HepG2 (cell line): ENCODE results near the gene CTF1. TPM values are rescaled to one million over a fixed set of nuclear protein-coding genes. Genes with fewer than 3 reads are reported as not detected.

Experiments used
- AKAP8 ChIP-seq: sonication (generic); formaldehyde crosslinking; IDR thresholded peaks from 2 replicates; pipeline ENCODE4 v1.5.1; 2020; ENCODE audit warnings: mild to moderate bottlenecking, missing genetic modification reagents
- DR1 ChIP-seq: sonication (generic); formaldehyde crosslinking; IDR thresholded peaks from 2 replicates; pipeline ENCODE4 v1.8.0; 2021; ENCODE audit warnings: mild to moderate bottlenecking, missing genetic modification reagents, inconsistent platforms
- MTF1 ChIP-seq: sonication (generic); formaldehyde crosslinking; IDR thresholded peaks from 2 replicates; pipeline ENCODE4 v1.5.0; 2020; ENCODE audit warnings: missing genetic modification reagents
- NBN ChIP-seq: fragments of 450-650 bp; conservative IDR thresholded peaks from 2 replicates; pipeline ENCODE4 v1.6.1; 2017
- NFE2L1 ChIP-seq: sonication (generic); formaldehyde crosslinking; IDR thresholded peaks from 2 replicates; pipeline ENCODE4 v1.4.0; 2020; ENCODE audit warnings: missing genetic modification reagents, mild to moderate bottlenecking, borderline replicate concordance
- PITX1 ChIP-seq: sonication (generic); formaldehyde crosslinking; IDR thresholded peaks from 2 replicates; pipeline ENCODE4 v1.5.1; 2020; ENCODE audit warnings: mild to moderate bottlenecking, missing genetic modification reagents
- POLR2A ChIP-seq, 2 experiments: IDR thresholded peaks; 2 replicates each; pipeline ENCODE4 v1.6.1; 2011; ENCODE audit warnings: low read depth in 2 of 2, low read length in 2 of 2, mild to moderate bottlenecking in 1 of 2, moderate library complexity in 1 of 2; ENCODE audit not compliant: insufficient read depth in 1 of 2
- STAG1 ChIP-seq: sonication (generic); formaldehyde crosslinking; IDR thresholded peaks from 2 replicates; pipeline ENCODE4 v1.4.0; 2020; ENCODE audit warnings: missing genetic modification reagents
- TAF15 ChIP-seq: fragments of 200-400 bp; formaldehyde crosslinking; IDR thresholded peaks from one replicate; pipeline ENCODE4 v1.6.1; 2018; ENCODE audit warnings: mild to moderate bottlenecking, low read depth, low read length; ENCODE audit not compliant: poor library complexity, severe bottlenecking
- TBP ChIP-seq: sonication (generic); formaldehyde crosslinking; IDR thresholded peaks from 2 replicates; pipeline ENCODE4 v1.5.0; 2020; ENCODE audit warnings: missing genetic modification reagents
- ZFP36L2 ChIP-seq: sonication (generic); formaldehyde crosslinking; IDR thresholded peaks from 2 replicates; pipeline ENCODE4 v1.4.0; 2020; ENCODE audit warnings: missing genetic modification reagents
- ZNF143 ChIP-seq: sonication (generic); formaldehyde crosslinking; IDR thresholded peaks from 2 replicates; pipeline ENCODE4 v1.4.0; 2020; ENCODE audit warnings: missing genetic modification reagents
- ZNF235 ChIP-seq: sonication (generic); formaldehyde crosslinking; IDR thresholded peaks from 2 replicates; pipeline ENCODE4 v1.8.1; 2023; ENCODE audit warnings: mild to moderate bottlenecking, missing genetic modification reagents, borderline replicate concordance
- ZNF256 ChIP-seq: sonication (generic); formaldehyde crosslinking; conservative IDR thresholded peaks from 2 replicates; pipeline ENCODE4 v1.4.0; 2020; ENCODE audit warnings: missing genetic modification reagents
- ZNF660 ChIP-seq: sonication (generic); formaldehyde crosslinking; IDR thresholded peaks from 2 replicates; pipeline ENCODE4 v1.5.1; 2020; ENCODE audit warnings: mild to moderate bottlenecking, low read depth, missing genetic modification reagents, borderline replicate concordance
- polyA plus RNA-seq, 8 experiments: library from polyadenylated mRNA; depleted of rRNA in 3 of 8; stranded (reverse) in 7 of 8; unstranded in 1 of 8; fragments of >200 nt; fragmentation: Illumina TruSeq in 4 of 8; extraction: Trizol in 4 of 8; gene quantifications; 2 replicates each; pipeline versions ENCODE4 v1.2.1 to v1.2.3, GENCODE V29; 2011 to 2016; ENCODE audit warnings: low read depth in 4 of 8, missing spikeins in 1 of 8, mixed read lengths in 1 of 8; ENCODE audit not compliant: insufficient read depth in 1 of 8
- total RNA-seq, 5 experiments: library from RNA; depleted of rRNA; stranded (reverse); fragments of >200 nt; fragmentation: Illumina TruSeq; extraction: Trizol; gene quantifications; 2 replicates each; pipeline ENCODE4 v1.2.3, GENCODE V29; 2016; ENCODE audit warnings: low read depth in 1 of 5
- TF ChIP-seq, protein P1 (sequence below), 2 experiments: sonication (generic) in 1 of 2; formaldehyde crosslinking in 1 of 2; IDR thresholded peaks; 2 replicates each; pipeline versions ENCODE4 v1.4.0 to v1.6.1; 2018 to 2020; ENCODE audit warnings: missing genetic modification reagents in 2 of 2, borderline replicate concordance in 1 of 2, low read depth in 1 of 2, mild to moderate bottlenecking in 1 of 2, missing biosample characterization in 1 of 2
- TF ChIP-seq, protein P2 (sequence below): sonication (generic); formaldehyde crosslinking; IDR thresholded peaks from 2 replicates; pipeline ENCODE4 v1.4.0; 2020; ENCODE audit warnings: missing genetic modification reagents
- TF ChIP-seq, protein P3 (sequence below): fragments of 450-650 bp; IDR thresholded peaks from 2 replicates; pipeline ENCODE4 v1.6.1; 2017
- TF ChIP-seq, protein P4 (sequence below): sonication (generic); formaldehyde crosslinking; IDR thresholded peaks from 2 replicates; pipeline ENCODE4 v1.4.0; 2020; ENCODE audit warnings: missing genetic modification reagents
- TF ChIP-seq, protein P5 (sequence below), 2 experiments: fragments of 450-650 bp in 1 of 2; sonication (generic) in 1 of 2; formaldehyde crosslinking; IDR thresholded peaks; 2 replicates each; pipeline versions ENCODE4 v1.5.0 to v1.8.0; 2020 to 2022; ENCODE audit warnings: mild to moderate bottlenecking in 1 of 2, missing genetic modification reagents in 1 of 2
- TF ChIP-seq, protein P6 (sequence below): sonication (generic); formaldehyde crosslinking; conservative IDR thresholded peaks from 2 replicates; pipeline ENCODE4 v1.8.1; 2023; ENCODE audit warnings: missing genetic modification reagents
- TF ChIP-seq, protein P7 (sequence below): sonication (generic); formaldehyde crosslinking; IDR thresholded peaks from 2 replicates; pipeline ENCODE4 v1.5.0; 2020; ENCODE audit warnings: mild to moderate bottlenecking, low read depth, missing genetic modification reagents, borderline replicate concordance

The CTF1 gene
- total and polyA plus RNA-seq, 2 of the 13 experiments (the other 11 are each of a cell fraction or from before 2014, with no cell fraction given): 0.13 to 1.8 TPM

DNA sequence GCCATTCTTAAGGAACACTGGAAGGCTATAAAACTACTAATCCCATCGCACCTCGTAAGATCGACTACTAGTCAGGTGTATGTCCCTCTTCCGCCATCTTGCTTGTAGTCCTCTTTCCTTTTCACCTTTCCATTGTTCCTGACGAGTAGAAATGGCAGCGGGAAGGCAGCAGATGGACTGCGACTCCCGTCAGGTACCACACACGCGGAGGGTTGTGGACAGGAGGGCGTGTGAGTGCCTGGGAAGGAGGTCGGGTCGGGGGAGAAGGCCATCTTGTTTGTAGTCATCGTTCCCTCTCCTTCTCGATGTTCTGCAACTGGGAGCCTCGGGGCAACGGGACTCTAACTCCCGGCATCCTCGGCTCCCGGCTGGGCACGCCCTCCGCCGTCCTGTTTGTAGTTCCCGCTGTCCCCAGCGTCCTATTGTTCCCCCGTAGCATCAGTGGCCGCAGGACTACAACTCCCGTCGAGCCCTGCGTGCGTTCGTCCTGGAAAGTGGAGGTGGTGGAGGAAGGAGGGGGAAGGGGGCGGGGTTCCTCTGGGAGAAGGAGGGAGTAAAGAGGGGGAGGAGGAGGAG lies 26.6 kb downstream of the CTF1 start (continued):
- TF ChIP-seq NBN: no peak
- peak; percentile 66 to 86 for TF ChIP-seq POLR2A (IDR thresholded peaks at IDR 0.05; ENCODE audit: insufficient read depth in 1 of 2, low read depth in 2 of 2, low read length in 2 of 2)
- no peak for TF ChIP-seq DR1 (CRISPR knock-in tag)
- TF ChIP-seq, protein P1, sequence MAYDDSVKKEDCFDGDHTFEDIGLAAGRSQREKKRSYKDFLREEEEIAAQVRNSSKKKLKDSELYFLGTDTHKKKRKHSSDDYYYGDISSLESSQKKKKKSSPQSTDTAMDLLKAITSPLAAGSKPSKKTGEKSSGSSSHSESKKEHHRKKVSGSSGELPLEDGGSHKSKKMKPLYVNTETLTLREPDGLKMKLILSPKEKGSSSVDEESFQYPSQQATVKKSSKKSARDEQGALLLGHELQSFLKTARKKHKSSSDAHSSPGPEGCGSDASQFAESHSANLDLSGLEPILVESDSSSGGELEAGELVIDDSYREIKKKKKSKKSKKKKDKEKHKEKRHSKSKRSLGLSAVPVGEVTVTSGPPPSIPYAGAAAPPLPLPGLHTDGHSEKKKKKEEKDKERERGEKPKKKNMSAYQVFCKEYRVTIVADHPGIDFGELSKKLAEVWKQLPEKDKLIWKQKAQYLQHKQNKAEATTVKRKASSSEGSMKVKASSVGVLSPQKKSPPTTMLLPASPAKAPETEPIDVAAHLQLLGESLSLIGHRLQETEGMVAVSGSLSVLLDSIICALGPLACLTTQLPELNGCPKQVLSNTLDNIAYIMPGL (CRISPR knock-in tag; IDR thresholded peaks at IDR 0.05; ENCODE audit: borderline replicate concordance in 1 of 2, low read depth in 1 of 2): peak in 1 of 2 experiments; percentile 47; a peak in 1 of 4 replicates
- 0 out of 2 replicates have a peak, but pooled peaks have one; percentile 45 for TF ChIP-seq AKAP8 (CRISPR knock-in tag)
- no peak for TF ChIP-seq ZNF660 (CRISPR knock-in tag)
- peak; percentile 92; the same call in 1 of the 2 replicates for TF ChIP-seq TBP
- TF ChIP-seq ZNF235 (CRISPR knock-in tag): no peak
- TF ChIP-seq, protein P2, sequence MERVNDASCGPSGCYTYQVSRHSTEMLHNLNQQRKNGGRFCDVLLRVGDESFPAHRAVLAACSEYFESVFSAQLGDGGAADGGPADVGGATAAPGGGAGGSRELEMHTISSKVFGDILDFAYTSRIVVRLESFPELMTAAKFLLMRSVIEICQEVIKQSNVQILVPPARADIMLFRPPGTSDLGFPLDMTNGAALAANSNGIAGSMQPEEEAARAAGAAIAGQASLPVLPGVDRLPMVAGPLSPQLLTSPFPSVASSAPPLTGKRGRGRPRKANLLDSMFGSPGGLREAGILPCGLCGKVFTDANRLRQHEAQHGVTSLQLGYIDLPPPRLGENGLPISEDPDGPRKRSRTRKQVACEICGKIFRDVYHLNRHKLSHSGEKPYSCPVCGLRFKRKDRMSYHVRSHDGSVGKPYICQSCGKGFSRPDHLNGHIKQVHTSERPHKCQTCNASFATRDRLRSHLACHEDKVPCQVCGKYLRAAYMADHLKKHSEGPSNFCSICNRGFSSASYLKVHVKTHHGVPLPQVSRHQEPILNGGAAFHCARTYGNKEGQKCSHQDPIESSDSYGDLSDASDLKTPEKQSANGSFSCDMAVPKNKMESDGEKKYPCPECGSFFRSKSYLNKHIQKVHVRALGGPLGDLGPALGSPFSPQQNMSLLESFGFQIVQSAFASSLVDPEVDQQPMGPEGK (CRISPR knock-in tag): no peak
- no peak for TF ChIP-seq STAG1
- TF ChIP-seq NFE2L1 (CRISPR knock-in tag): no peak
- TF ChIP-seq, protein P3, sequence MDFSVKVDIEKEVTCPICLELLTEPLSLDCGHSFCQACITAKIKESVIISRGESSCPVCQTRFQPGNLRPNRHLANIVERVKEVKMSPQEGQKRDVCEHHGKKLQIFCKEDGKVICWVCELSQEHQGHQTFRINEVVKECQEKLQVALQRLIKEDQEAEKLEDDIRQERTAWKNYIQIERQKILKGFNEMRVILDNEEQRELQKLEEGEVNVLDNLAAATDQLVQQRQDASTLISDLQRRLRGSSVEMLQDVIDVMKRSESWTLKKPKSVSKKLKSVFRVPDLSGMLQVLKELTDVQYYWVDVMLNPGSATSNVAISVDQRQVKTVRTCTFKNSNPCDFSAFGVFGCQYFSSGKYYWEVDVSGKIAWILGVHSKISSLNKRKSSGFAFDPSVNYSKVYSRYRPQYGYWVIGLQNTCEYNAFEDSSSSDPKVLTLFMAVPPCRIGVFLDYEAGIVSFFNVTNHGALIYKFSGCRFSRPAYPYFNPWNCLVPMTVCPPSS: no peak
- TF ChIP-seq, protein P4, sequence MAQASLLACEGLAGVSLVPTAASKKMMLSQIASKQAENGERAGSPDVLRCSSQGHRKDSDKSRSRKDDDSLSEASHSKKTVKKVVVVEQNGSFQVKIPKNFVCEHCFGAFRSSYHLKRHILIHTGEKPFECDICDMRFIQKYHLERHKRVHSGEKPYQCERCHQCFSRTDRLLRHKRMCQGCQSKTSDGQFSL: peak; percentile 93
- no peak for TF ChIP-seq ZNF256 (CRISPR knock-in tag)
- TF ChIP-seq, protein P5, sequence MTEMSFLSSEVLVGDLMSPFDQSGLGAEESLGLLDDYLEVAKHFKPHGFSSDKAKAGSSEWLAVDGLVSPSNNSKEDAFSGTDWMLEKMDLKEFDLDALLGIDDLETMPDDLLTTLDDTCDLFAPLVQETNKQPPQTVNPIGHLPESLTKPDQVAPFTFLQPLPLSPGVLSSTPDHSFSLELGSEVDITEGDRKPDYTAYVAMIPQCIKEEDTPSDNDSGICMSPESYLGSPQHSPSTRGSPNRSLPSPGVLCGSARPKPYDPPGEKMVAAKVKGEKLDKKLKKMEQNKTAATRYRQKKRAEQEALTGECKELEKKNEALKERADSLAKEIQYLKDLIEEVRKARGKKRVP (CRISPR knock-in tag; IDR thresholded peaks at IDR 0.05): peak in 1 of 2 experiments; percentile 63; a peak in 2 of 4 replicates
- TF ChIP-seq, protein P6, sequence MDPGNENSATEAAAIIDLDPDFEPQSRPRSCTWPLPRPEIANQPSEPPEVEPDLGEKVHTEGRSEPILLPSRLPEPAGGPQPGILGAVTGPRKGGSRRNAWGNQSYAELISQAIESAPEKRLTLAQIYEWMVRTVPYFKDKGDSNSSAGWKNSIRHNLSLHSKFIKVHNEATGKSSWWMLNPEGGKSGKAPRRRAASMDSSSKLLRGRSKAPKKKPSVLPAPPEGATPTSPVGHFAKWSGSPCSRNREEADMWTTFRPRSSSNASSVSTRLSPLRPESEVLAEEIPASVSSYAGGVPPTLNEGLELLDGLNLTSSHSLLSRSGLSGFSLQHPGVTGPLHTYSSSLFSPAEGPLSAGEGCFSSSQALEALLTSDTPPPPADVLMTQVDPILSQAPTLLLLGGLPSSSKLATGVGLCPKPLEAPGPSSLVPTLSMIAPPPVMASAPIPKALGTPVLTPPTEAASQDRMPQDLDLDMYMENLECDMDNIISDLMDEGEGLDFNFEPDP (CRISPR knock-in tag): no peak
- TF ChIP-seq, protein P7, sequence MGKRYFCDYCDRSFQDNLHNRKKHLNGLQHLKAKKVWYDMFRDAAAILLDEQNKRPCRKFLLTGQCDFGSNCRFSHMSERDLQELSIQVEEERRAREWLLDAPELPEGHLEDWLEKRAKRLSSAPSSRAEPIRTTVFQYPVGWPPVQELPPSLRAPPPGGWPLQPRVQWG (CRISPR knock-in tag): no peak
- peak; percentile 74 for TF ChIP-seq ZNF143 (CRISPR knock-in tag)
- TF ChIP-seq PITX1: peak; percentile 33; the same call in 1 of the 2 replicates
- TF ChIP-seq TAF15: no peak
- peak; percentile 35; the same call in 1 of the 2 replicates for TF ChIP-seq ZFP36L2 (CRISPR knock-in tag)
- TF ChIP-seq MTF1 (CRISPR knock-in tag): no peak
